H1 (cell line): ENCODE results near the gene LAMA3. TPM values are rescaled to one million over a fixed set of nuclear protein-coding genes. Genes with fewer than 3 reads are reported as not detected.

ENCODE experiments used
- BACH1 ChIP-seq: IDR thresholded peaks from 2 replicates; pipeline ENCODE4 v1.6.1; 2012; ENCODE audit warnings: low read length, improper control_type of control experiment
- BRCA1 ChIP-seq: IDR thresholded peaks from 2 replicates; pipeline ENCODE4 v1.6.1; 2012; ENCODE audit warnings: low read depth, low read length, improper control_type of control experiment
- CHD1 ChIP-seq: IDR thresholded peaks from 2 replicates; pipeline ENCODE4 v1.6.1; 2012; ENCODE audit warnings: low read depth, low read length, improper control_type of control experiment
- CHD7 ChIP-seq: fragments of 300-600 bp; sonication (generic); IDR thresholded peaks from 2 replicates; pipeline ENCODE4 v1.7.1; 2012; ENCODE audit warnings: low read length, moderate library complexity, mild to moderate bottlenecking, inconsistent platforms; ENCODE audit not compliant: insufficient replicate concordance
- GABPA ChIP-seq: IDR thresholded peaks from 2 replicates; pipeline ENCODE4 v1.6.1; 2011; ENCODE audit warnings: mild to moderate bottlenecking, low read length, moderate library complexity, borderline replicate concordance; ENCODE audit not compliant: insufficient read depth
- HDAC6 ChIP-seq: IDR thresholded peaks from one replicate; pipeline ENCODE4 v1.7.1; 2012; ENCODE audit warnings: low read depth, mild to moderate bottlenecking, inconsistent platforms, low read length, moderate library complexity
- JUN ChIP-seq: IDR thresholded peaks from 2 replicates; pipeline ENCODE4 v1.6.1; 2011; ENCODE audit warnings: low read depth, mild to moderate bottlenecking, improper control_type of control experiment, low read length
- PHF8 ChIP-seq: fragments of 200-600 bp; sonication (generic); conservative IDR thresholded peaks from 2 replicates; pipeline ENCODE4 v1.7.1; 2012; ENCODE audit warnings: low read depth, mild to moderate bottlenecking, inconsistent platforms, low read length, moderate library complexity
- POU5F1 ChIP-seq: IDR thresholded peaks from 2 replicates; pipeline ENCODE4 v1.6.1; 2011; ENCODE audit warnings: low read depth, mild to moderate bottlenecking, low read length, moderate library complexity
- RFX5 ChIP-seq: IDR thresholded peaks from 2 replicates; pipeline ENCODE4 v1.6.1; 2011; ENCODE audit warnings: low read depth, low read length, improper control_type of control experiment, borderline replicate concordance
- polyA plus RNA-seq, 7 experiments: library from polyadenylated mRNA; depleted of rRNA in 3 of 7; stranded (reverse) in 5 of 7; unstranded in 2 of 7; fragments of >200 nt in 5 of 7; fragments of 200-250 nt in 2 of 7; gene quantifications; 1 replicate in 5 of 7; 2 replicates in 1 of 7; 4 replicates in 1 of 7; pipeline versions ENCODE4 v1.2.1 to v1.2.3, GENCODE V29; 2011 to 2013; ENCODE audit warnings: missing spikeins in 2 of 7, mixed read lengths in 2 of 7
- total RNA-seq: library from RNA; stranded (reverse); fragmentation: NEBNext Ultra II Directional; extraction: Animal tissue kit (Norgen Biotek cat#: 25700); gene quantifications from 2 replicates; pipeline ENCODE4 v1.2.1, GENCODE V29; 2021

Gene LAMA3
- total and polyA plus RNA-seq, 2 of the 8 experiments (the other 6 are each of a cell fraction or from before 2014, with no cell fraction given) = 0.76 to 5.0 TPM

GRCh38 chr18:23835091-23835490 is 145.8 kb downstream of the LAMA3 start (continued):
- TF ChIP-seq CHD7 (no peak), GABPA (no peak), HDAC6 (no peak), BRCA1 (no peak), PHF8 (no peak), RFX5 (no peak), CHD1 (no peak), JUN (no peak), POU5F1 (no peak), BACH1 (no peak)
